Limb (tissue), 2 donors: Measurements from ENCODE around the gene INPP5B.
"Not testable (repeated sequence)": the region's sequence is repeated elsewhere in the genome, so short reads cannot be mapped to it uniquely, and the experiment has no call there.

Experiments
- DNase-seq, 2 donors: peaks; one replicate each; pipeline ENCODE4 v3.0.0-alpha.2; 2016; ENCODE audit errors: extremely low spot score in 2 of 2

The INPP5B gene

GRCh38 chr1:37946703-37947360 is at the start of gene INPP5B:
INPP5B (minus strand) TSS chr1:37947053; CDS start chr1:37946308, 745 bp downstream.
- DNase-seq = peak; percentile 88 to 89

DNA sequence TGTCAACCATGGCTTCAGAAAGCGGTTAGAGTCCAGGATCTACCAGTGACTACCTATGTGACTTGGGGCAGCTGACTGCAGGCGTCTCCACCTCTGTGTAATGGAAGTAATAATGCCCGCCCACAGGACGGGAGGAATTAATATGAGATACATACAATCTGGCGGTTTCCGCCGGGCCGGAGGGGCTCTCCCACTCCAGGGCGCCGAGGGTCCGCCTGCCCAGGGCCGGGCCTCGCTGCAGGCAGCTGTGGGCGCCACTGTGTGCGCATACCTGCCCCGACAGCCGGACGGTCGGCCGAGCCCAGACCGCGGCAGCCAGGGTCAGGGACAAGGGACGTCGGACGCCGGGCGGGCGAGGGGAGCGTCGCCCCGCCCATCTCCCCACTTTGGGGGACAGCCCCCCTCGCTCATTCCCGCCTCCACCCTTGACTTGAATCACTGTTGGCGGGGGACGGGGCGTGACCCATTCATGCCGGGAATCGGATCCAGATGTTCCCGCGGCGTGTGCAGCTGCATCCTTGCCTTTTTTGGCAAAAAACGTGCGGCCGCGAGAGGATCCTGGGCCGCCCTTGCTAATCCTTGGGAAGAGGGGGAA is 49.0 kb upstream of the INPP5B start:
- peak; percentile 94 to 95 for DNase-seq

GRCh38 chr1:37994886-37995566 is 48.2 kb upstream of the INPP5B start:
- no peak for DNase-seq

DNA sequence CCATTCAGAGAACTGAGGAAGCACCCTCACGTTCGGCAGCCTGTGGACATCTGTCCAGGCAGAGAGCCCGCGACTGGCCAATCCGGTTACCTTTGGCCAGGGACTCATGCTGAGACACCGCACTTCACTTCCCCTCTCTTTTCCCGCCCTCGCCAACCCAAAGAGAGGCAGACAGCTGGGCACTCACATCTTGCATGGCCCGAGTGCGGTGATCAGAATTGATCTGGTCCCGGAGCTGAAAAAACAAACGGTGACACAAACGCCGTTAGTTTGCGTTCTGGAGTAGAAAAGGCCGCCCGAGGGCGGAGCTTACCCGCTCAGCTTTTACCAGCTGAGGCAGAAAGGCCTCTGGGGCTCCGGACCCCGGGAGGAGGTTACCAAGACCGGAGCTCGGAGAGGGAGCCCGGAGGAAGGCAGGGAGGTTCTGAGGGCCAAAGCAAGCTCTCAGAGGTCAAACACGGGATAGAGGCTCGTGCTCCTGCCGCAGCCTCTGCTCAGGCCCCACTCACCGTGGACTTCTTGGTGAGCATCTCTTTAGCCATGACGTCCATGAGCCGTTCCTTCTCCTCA is 42.6 kb upstream of the INPP5B start:
- DNase-seq = no peak

DNA sequence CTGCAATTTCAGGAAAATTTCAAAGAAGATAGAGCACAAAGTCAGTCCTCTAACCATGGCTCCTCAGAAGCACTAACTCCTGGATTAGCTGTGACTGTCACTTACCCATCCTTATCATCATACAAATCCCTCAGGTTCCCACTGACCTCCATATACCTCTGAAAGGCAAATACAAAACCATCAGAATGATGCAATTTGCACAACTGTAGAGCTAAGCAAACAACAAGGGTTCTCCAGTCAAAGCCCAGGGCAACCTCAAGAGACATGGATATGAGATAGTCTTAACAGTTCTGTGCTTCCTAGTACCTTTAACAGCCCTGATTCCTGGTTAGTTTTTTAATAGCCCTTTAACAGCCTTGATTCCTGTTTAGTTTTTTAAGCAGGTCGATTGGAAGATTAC is 40.8 kb upstream of the INPP5B start:
- no peak for DNase-seq

DNA sequence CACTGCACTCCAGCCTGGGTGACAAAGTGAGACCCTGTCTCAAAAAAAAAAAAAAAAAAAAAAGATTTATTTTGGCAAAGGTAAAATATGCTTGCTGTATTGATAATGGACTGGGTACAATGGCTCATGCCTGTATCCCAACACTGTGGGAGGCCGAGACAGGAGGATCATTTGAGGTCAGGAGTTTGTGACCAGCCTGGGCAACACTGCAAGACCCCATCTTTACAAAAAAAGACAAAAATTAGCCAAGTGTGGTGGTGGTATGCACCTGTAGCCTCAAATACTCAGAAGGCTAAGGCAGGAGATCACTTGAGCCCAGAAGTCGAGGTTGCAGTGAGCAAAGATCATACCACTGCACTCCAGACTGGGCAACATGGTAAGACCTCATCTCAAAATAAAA is 36.7 kb upstream of the INPP5B start:
- no peak for DNase-seq

DNA sequence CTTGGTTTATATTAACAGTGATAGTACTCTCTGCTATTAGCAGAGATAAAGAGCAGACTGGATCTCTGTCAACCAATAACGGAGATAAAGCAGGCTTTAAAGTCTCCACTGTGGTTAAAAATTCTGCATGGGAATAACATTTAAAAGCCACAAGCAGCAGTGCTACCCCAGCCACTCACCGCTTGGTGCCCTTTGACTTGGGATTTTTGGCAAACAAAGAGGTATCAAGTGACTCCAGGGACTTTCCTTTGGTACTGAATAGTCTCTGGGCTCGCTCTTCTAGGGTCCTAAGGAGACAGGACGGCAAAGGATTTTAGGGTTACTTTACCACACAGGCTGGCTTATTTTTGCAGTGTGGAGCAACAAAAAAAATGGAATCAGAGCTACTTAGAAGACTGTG is 31.7 kb upstream of the INPP5B start:
- no peak for DNase-seq

DNA sequence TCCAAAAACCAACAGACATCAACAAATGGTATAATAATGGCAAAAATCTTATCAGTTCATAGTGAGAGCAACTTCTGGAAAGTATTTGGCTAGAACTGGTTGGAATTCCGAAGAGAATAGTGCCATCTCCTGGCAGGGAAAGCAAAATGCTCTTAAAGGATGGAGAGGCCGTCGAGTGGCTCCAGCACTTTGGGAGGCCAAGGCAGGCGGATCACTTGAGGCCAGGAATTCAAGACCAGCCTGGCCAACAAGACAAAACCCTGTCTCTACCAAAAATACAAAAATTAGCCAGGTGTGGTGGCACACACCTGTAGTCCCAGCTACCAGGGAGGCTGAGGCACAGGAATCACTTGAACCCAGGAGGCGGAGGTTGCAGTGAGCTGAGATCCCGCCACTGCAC is 28.2 kb upstream of the INPP5B start:
- DNase-seq = peak in 1 of 2 donors; percentile 5

GRCh38 chr1:37974567-37974966 is 27.7 kb upstream of the INPP5B start:
- DNase-seq = no peak

- DNase-seq = not testable (repeated sequence)
Observed at GRCh38 chr1:37973684-37974083, 26.8 kb upstream of the INPP5B start.

- DNase-seq = no peak
Observed at GRCh38 chr1:37965301-37965700, 18.4 kb upstream of the INPP5B start.

DNA sequence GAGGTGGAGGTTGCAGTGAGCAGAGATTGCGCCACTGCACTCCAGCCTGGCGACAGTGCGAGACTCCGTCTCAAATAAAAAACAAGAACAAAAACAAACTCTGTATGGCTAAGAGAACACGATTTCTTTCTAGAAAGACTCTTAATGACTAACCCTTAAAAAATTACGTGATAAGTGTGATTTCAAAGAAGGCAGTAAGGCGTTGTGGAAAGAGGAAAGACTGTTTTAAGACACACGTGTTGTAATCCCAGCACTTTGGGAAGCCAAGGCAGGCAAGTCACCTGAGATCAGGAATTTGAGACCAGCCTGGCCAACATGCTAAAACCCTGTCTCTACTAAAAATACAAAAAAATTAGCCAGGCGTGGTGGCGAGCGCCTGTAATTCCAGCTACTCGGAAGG is 17.3 kb upstream of the INPP5B start:
- DNase-seq = not testable (repeated sequence)

DNA sequence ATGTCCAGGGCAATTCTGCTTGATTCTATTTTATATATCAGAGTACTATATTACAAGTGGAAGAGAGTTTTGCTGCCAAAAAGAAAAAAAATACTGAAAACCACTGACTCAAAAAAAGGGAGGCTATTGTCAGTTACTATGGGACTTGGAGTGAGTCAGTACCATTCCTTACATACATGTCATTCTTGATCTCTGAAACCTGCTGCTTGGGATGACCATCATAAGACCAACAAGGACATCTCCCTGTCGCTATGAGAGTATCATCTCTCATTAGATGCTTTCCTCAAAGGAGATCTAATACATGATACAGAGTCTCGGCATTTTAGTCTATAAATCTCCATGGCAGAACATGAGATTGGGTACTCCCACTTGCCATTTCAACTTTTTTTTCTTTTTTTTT is 11.8 kb upstream of the INPP5B start:
- no peak for DNase-seq

DNA sequence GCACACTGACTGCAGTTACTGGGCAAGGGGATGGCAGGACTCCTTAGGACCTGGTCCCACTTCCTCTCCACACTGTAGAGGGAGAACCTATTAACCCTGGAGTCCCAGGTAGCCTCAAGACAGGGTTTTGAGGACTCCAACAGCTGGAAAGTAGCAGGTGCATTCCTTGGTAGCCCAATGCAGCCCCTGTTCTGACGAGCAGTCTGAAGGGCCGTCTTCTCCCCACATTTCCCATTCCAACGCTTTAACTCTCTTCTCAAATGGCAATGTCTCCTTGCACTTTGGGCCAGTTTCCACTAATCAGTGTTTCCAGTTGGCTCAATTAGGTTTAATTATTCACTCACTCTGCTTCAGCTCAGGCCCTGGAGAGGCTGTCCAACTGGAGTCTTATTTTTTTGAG is 8.8 kb upstream of the INPP5B start:
- DNase-seq = no peak

GRCh38 chr1:37954316-37954971 is 7.6 kb upstream of the INPP5B start:
- DNase-seq = no peak

DNA sequence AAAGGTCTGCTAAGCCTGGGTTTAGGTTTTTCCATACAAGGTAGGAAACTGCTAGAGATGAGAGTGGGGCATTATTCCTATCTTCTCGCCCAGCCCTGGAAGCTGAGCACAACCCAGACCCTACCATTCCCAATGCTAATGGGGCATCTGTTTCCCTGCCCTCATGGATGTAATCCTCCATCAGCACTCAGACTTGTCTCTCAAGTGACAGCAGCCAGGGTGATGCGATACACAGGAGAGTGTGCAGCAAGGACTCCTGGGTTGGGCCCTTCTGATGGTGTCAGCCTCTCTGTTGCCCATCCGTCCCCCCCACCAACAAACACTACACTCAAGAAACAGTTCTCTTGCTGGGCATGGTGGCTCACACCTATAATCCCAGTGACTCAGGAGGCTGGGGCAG is 5.9 kb upstream of the INPP5B start:
- DNase-seq = no peak

DNA sequence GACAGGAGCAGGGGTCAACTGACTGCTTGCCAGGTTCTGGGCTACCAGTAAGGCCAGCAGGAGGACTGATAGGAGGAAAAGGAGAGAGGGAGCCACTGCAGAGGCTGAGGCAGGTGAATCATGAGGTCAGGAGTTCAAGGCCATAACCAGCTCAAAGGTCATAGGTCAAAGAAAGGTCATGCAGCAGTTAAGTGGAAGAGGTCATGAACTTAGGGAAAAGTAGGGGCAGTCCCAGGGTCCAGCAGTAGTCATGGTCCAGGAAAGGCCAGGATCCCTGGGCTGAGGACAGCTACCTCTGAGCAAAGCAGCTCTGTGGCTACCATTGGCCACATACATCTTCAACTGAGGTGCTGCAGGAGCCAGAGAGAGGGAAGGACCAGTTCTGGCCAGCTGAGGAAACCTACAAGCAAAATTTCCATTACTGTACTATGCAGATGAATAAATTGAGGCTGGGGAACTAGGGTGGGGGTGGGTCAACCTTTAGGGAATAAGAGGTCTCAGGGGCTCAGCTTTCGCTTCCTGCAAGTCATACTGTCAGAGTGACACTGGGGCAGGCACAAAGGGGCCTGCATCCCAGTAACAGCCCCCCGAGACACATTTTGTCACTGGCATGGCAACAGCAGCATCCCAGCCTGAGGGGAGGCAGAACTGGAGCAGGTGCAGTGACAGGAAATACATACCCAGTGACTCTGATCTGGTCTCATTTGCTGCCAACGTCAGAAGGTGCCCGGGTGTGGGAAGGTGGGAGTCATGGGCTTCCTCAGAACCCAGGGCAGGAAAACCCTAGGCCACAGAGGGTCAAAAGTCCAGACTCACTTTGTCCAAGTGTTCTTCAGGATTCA is 5.2 kb upstream of the INPP5B start:
- DNase-seq = no peak

DNA sequence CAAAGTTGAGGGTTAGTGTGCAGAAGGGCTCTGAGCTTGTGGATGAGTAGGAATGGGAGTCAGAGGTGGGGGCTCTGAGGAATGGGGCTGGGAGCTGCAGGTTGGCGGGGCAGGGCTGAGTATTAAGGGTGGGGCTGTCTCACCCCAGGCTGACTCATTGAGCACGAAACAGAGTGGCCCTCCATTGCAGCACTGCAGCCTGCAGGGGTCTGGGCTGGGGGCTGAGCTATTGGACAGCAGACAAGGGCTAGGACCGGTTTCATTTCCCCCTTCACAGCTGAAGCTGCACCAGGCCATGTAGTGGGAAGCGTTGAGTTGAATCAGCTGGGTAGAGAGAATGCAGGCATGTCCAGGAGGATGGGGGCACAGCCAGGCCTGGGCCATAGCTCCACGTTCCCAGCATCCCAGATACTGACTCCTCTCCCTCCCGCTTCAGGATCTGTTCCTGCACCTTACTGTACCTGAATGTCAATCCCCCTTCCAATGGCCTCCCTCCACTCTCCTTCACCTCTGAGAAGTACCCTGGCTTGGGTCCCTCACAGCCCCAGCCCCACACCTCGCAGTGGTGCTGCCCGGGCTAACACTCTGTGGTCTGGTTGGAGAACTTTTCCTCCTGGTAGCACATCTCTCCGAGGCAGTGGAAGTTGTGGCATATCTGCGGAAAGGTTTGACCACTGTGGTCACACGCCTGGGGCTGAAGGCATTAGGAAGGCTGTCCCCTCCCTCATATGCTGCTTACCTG is 4.4 kb upstream of the INPP5B start:
- DNase-seq = no peak

GRCh38 chr1:37949524-37950152 is 2.8 kb upstream of the INPP5B start:
- no peak for DNase-seq

- DNase-seq = no peak
Observed at GRCh38 chr1:37948841-37949240, 2.0 kb upstream of the INPP5B start.
